Endothelial cell of umbilical vein (primary cell): ENCODE measurements around the gene PARN.

ENCODE experiments used
- JUN ChIP-seq: IDR thresholded peaks from 2 replicates; pipeline ENCODE4 v1.6.1; 2011; ENCODE audit warnings: borderline replicate concordance, low read depth; ENCODE audit not compliant: insufficient read length, insufficient read depth
- MYC ChIP-seq: IDR thresholded peaks from one replicate; pipeline ENCODE4 v1.6.1; 2011; ENCODE audit warnings: mild to moderate bottlenecking, low read depth, low read length
- POLR2A ChIP-seq: IDR thresholded peaks from 2 replicates; pipeline ENCODE4 v1.6.1; 2012; ENCODE audit warnings: low read depth, mild to moderate bottlenecking, control low read depth, low read length
- TF ChIP-seq, protein P1 (sequence below), 2 donors: IDR thresholded peaks; 1 replicate in 1 of 2; 2 replicates in 1 of 2; pipeline ENCODE4 v1.5.1; 2011; ENCODE audit warnings: low read length in 2 of 2, mild to moderate bottlenecking in 2 of 2, moderate library complexity in 2 of 2, control low read depth in 1 of 2, inconsistent platforms in 1 of 2, low read depth in 1 of 2; ENCODE audit not compliant: insufficient read depth in 1 of 2; ENCODE audit errors: extremely low read depth in 1 of 2
- TF ChIP-seq, protein P2 (sequence below): IDR thresholded peaks from 2 replicates; pipeline ENCODE4 v1.6.1; 2011; ENCODE audit not compliant: insufficient read depth, insufficient read length

DNA sequence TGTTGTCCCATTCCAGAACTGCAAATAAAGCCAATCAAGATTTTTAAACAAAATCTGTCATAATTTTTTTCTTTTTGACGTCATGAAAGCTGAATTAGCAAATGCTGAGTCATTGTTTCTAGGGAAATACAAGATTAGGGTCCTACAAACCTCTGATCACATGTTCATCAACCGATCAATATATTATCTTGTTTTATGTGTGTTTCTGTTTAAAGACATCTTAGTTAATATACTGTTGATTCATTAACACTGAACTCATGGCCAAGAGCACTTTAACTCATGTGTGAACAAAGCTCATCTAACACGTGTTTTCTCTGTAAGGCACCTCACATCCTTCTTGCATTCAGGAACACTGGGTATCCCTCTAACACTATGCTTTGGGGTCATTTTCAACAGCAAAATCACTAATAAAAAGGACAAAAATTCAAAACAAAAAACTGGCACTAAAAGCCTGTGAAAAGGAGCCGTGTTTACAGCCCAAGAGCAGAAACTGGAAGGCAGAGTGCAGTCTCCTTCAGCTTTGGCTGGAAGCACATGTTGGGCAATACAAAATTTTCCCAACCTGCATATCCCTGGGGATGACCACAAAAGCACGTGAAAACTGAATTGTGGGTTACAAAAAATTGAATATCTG, 102.5 kb downstream of the PARN start:
- TF ChIP-seq, protein P1, sequence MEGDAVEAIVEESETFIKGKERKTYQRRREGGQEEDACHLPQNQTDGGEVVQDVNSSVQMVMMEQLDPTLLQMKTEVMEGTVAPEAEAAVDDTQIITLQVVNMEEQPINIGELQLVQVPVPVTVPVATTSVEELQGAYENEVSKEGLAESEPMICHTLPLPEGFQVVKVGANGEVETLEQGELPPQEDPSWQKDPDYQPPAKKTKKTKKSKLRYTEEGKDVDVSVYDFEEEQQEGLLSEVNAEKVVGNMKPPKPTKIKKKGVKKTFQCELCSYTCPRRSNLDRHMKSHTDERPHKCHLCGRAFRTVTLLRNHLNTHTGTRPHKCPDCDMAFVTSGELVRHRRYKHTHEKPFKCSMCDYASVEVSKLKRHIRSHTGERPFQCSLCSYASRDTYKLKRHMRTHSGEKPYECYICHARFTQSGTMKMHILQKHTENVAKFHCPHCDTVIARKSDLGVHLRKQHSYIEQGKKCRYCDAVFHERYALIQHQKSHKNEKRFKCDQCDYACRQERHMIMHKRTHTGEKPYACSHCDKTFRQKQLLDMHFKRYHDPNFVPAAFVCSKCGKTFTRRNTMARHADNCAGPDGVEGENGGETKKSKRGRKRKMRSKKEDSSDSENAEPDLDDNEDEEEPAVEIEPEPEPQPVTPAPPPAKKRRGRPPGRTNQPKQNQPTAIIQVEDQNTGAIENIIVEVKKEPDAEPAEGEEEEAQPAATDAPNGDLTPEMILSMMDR (IDR thresholded peaks at IDR 0.05; ENCODE audit: extremely low read depth in 1 of 2, insufficient read depth in 1 of 2, low read depth in 1 of 2, low read length in 2 of 2) = no peak
- TF ChIP-seq POLR2A (no peak), MYC (no peak), JUN (no peak)
- TF ChIP-seq, protein P2, sequence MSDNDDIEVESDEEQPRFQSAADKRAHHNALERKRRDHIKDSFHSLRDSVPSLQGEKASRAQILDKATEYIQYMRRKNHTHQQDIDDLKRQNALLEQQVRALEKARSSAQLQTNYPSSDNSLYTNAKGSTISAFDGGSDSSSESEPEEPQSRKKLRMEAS = no peak
